ENCODE measurements around the gene CRYGB.
A peak's percentile ranks its signal among the peaks of the same experiment; 100 is the strongest.

Gene CRYGB

DNA sequence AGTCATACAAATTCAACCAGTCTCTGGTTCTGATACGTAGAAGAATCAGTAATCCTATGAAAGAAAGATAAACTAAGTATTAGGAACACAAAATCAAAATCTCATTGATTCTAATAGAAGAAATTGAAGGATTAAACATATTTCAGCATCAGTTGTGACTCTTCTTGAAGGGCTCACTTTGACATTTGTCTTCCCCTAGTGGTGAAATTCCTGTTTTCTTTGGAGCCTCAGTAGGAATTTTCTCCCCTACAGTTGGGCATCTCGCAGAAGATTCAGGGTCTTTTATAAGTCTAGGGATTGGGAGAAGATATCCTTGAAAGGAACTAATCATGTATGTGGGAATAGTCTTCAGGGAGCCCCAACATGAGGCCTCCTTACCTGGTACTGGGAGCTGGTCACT is 2.8 kb upstream of the CRYGB start:
- no peak for DNase-seq (ENCODE audit: low read depth)
- no peak overlapping the region for H3K4me3 ChIP-seq (ENCODE audit: low read depth, low read length)
- no peak for TF ChIP-seq MAX (IDR thresholded peaks at IDR 0.05; ENCODE audit: low read depth, low read length)
- TF ChIP-seq, protein P1, sequence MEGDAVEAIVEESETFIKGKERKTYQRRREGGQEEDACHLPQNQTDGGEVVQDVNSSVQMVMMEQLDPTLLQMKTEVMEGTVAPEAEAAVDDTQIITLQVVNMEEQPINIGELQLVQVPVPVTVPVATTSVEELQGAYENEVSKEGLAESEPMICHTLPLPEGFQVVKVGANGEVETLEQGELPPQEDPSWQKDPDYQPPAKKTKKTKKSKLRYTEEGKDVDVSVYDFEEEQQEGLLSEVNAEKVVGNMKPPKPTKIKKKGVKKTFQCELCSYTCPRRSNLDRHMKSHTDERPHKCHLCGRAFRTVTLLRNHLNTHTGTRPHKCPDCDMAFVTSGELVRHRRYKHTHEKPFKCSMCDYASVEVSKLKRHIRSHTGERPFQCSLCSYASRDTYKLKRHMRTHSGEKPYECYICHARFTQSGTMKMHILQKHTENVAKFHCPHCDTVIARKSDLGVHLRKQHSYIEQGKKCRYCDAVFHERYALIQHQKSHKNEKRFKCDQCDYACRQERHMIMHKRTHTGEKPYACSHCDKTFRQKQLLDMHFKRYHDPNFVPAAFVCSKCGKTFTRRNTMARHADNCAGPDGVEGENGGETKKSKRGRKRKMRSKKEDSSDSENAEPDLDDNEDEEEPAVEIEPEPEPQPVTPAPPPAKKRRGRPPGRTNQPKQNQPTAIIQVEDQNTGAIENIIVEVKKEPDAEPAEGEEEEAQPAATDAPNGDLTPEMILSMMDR (IDR thresholded peaks at IDR 0.05; ENCODE audit: low read depth, low read length): peak; percentile 7

GRCh38 chr2:208147759-208148158 is 1.8 kb upstream of the CRYGB start:
- no peak for DNase-seq (ENCODE audit: low read depth)
- TF ChIP-seq POLR2A (IDR thresholded peaks at IDR 0.05; ENCODE audit: extremely low read depth, insufficient read length) (no peak), MAX (IDR thresholded peaks at IDR 0.05; ENCODE audit: low read depth, low read length) (no peak), MYC (IDR thresholded peaks at IDR 0.05; ENCODE audit: low read depth, low read length) (no peak)
- TF ChIP-seq, protein P1 (IDR thresholded peaks at IDR 0.05; ENCODE audit: low read depth, low read length): no peak

DNA sequence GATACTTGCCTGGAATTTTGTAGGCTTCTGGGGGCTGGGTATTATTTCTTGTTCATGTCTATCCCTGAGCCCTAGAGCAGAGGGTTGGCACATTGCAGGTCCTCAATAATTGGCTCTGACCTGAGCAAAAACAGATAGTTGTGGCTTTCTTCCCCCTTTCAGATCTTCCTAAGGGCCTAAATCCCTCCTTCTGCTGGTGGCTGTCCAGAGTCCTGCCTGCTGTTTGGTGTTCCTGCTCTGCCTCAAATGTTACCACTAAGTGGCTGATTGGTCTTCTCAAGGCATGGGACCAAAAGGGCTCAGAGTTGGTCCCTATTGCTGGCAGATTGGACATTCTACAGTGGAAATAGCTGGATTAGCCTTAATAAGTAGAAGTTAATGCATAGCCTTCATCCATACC is 1.1 kb upstream of the CRYGB start:
- H3K4me3 ChIP-seq (ENCODE audit: low read depth, low read length): no peak overlapping the region
- no peak for DNase-seq (ENCODE audit: low read depth)
- TF ChIP-seq, protein P1 (IDR thresholded peaks at IDR 0.05; ENCODE audit: low read depth, low read length): no peak
- no peak for TF ChIP-seq MAX (IDR thresholded peaks at IDR 0.05; ENCODE audit: low read depth, low read length)
- no peak for TF ChIP-seq MYC (IDR thresholded peaks at IDR 0.05; ENCODE audit: low read depth, low read length)
- no peak for TF ChIP-seq POLR2A (IDR thresholded peaks at IDR 0.05; ENCODE audit: extremely low read depth, insufficient read length)

More at GRCh38 chr2:208147759-208148158, 1.8 kb upstream of the CRYGB start:
- H3K4me3 ChIP-seq (ENCODE audit: low read depth, low read length): no peak overlapping the region

GRCh38 chr2:208142925-208143799 is 2.8 kb downstream of the CRYGB start:
- no peak for TF ChIP-seq MAX (IDR thresholded peaks at IDR 0.05; ENCODE audit: low read depth, low read length)
- no peak for TF ChIP-seq POLR2A (IDR thresholded peaks at IDR 0.05; ENCODE audit: extremely low read depth, insufficient read length)
- TF ChIP-seq, protein P1 (IDR thresholded peaks at IDR 0.05; ENCODE audit: low read depth, low read length): no peak
- TF ChIP-seq MYC (IDR thresholded peaks at IDR 0.05; ENCODE audit: low read depth, low read length): no peak
- no peak overlapping the region for H3K4me3 ChIP-seq (ENCODE audit: low read depth, low read length)
- DNase-seq (ENCODE audit: low read depth): no peak

- TF ChIP-seq MYC (IDR thresholded peaks at IDR 0.05; ENCODE audit: low read depth, low read length) (no peak), MAX (IDR thresholded peaks at IDR 0.05; ENCODE audit: low read depth, low read length) (no peak), POLR2A (IDR thresholded peaks at IDR 0.05; ENCODE audit: extremely low read depth, insufficient read length) (no peak)
- TF ChIP-seq, protein P1 (IDR thresholded peaks at IDR 0.05; ENCODE audit: low read depth, low read length): no peak
- DNase-seq (ENCODE audit: low read depth): no peak
- H3K4me3 ChIP-seq (ENCODE audit: low read depth, low read length): no peak overlapping the region
Measured at GRCh38 chr2:208142240-208142924, 3.6 kb downstream of the CRYGB start.
